Right hindlimb (tissue), 1 donor: ENCODE data around the gene ATL1.

Source experiments
- DNase-seq: peaks from one replicate; pipeline ENCODE4 v3.0.0-alpha.2; 2018

Gene ATL1

DNA sequence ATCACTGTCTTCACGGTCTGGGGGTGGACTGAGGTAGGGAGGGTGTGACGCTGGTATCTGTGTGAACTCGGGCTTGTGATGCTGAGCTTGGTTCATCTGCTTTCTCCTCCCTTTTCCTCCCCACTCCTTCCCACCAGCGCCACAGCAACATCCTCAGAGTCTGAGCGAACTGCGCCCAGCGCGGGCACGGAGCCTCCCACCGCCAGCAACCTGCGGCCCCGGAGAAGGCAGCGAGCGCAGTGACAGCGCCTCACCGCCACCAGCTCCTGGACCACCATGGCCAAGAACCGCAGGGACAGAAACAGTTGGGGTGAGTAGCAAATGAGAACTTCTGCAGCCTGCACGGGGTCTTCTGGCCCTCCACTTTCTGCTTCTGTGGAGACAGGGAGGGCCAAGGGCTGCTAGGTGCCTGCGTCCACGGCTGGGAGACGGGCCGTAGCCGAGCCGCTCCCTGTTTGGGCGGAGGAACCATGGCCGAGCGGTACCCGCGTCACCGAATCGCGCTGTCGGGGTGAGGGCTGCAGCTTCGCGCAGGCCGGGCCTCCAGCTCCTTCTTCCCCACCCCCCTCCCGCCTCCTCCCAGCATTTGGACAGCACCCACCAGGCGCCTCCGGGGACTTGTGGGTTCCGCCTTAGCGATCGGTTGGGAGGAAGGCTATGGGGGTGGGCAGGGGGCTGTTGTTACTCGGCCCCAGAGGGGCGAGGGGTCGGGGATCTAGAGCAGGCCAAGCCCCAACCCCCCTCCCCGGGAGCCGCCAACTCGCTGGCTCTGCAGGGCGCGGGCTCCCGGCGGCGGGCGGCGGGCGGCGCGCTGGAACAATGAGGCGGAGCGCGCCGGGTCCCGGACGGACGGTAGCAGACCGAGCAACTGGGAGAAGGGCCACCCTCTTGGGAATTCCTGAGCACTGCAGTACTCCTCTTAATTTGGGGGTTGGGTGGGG is at the start of gene ATL1:
TSS of gene ATL1 (plus strand) at position 156 of the 941 bp plus-strand sequence. CDS start at position 277, 121 bp downstream.
- DNase-seq: peak; percentile 91

DNA sequence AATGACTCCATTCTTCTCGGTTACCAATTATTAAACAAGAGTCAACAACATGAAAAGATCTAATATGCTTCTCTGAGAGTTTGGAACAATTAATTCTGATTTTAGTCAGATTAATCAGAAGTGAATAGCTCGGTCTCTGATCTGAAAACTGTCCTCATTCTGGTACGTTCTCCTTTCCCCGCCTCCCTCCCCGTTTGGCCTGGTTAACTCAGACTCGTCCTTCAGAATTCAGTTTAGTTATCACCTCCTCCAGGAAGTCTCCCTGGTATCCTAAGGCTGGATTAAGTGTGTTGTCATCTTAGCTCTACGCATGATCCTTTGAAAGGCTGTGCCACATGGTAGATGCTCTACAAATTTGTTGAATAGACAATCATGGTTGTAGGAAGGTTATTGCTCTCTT is 49.8 kb upstream of the ATL1 start:
- DNase-seq: no peak

DNA sequence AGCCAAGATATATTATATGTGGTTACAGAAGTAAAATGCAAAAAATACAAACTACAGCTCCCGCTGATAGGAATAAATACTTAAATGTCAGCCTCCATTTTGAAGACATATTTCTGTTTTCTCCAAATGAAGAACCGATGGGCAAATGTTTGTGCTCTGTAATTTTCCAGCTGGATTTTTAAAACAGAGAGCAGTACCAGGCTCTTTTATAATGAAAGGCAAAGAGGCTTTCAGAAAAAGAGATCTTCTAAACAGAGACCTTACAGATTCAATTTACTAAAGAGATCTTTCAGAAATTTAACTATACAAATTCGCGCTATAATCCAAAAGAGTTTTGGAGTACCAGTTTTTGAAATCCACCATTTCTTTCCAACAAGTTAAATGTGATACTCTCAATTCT is 47.5 kb upstream of the ATL1 start:
- no peak for DNase-seq

DNA sequence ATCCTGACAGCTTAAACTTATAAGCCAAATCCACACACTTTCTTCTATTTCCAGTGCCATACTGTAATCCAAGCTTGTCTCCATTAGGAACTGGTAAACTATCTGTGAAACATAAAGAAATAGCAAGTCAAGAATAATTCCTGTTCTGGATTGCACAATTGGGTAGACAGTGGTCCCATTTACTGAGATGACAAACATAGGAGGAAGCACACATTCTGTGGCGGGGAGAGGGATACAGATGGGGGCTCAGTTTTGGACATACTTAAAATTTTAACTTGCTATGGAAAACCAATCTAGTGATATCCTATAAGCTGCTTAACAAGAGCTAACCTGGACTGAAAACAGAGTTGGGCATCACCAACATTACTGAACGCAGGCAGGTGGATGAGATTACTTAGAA is 43.9 kb upstream of the ATL1 start:
- no peak for DNase-seq

DNA sequence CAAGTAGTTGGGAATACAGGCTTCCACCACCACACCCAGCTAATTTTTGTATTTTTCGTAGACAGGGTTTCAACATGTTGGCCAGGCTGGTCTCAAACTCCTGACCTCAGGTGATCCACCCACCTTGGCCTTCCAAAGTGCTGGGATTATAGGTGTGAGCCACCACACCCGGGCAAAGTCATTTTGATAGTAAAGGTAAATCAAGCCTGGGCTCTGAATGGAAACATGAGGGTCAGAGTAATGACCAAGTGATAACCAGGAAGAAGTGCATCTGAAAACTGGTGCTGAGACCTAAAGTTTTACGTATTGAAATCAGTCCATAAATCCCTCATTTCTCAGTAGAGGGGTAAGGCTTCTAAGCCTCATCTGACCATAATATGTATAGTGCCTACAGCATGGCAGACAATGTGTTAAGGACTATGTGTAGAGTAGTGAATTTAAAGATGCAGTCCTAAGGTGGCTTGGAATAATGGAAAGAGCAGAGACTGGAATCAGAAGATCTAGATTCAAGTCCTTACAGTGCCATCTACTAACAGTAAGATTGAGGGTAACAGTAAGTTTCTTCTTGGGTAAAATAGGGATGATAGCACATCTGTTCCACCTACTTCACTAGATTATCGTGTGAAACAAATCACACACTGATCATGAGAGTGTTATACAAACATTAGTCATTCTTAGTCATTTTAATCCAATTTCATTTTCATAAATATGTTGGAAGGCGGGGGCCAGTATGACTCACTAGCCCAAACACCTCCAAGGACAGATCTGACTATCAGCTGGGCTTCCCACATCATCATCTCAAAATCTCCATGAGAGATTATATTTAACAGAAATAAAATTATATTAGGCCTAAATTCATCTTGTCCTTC is 38.8 kb upstream of the ATL1 start:
- DNase-seq: no peak

DNA sequence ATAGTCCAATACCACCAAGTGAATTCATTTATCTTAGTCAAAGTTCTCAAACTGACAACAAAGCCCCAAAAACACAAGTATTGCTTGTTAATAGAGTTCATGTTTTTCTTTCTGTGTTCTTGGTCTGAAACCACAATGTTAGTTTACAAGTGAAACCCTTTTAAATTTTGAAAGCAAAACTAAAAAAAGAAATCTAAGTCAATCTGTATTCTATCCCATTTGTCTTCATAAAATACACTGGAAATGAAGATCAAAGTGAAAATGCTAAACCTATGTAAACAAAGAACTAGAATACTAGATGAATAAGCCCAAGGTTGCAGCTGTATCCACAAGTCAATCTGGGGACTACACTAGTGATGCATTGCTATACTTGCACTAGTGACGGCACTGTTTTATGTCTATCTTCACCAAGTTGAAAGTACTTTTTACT is 38.0 kb upstream of the ATL1 start:
- DNase-seq: no peak

DNA sequence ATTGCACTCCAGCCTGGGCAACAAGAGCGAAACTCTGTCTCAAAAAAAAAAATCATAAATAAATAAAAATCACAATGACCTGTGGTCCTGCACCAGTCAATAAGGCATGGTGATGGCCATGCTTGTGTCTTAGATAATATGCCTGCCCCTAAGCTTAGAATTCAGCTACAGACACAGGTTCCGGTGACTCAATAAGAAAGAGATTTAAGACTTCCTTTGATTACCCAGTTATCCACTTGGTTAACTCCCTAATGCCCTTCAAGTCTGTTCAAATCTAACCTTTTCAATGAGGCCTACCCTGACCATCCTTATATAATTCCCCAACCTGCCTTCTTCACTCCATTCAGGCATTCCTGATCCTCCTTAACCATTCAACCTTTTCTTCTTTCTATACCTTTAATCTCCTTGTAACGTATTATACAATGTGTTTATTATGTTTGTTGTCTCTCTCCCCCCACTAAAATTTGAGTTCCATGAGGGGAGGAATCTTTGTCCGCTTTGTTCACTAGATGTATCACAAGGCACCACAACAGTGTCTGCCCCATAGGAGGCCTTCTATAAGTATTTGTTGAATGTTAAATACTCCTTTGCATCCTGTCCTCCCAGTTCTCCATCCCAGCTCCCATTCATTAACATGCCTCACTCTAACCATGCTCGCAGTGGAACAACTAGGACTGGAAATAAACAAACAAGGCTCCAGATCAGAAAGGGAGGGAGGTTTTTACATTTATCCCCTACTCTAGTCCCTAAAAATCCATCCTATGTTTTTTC is 36.5 kb upstream of the ATL1 start:
- DNase-seq: no peak

DNA sequence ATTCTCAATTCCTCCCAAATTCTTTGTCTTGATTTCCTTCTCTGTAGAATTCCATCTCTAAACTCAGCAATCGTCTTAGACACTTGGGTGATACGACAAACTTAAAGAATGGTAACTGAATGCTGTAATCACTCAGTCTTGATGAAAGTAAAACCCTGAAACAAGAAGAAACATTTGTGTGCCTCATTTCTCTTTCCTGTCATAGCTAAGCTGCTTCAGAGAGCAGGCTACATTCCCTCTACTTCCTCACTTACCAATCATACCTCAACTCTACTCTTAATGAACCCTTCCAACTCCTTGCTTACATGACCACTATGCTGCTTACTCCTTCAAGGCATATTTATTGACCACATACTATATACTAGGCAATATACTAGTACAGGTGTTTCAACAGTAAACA is 35.9 kb upstream of the ATL1 start:
- no peak for DNase-seq

DNA sequence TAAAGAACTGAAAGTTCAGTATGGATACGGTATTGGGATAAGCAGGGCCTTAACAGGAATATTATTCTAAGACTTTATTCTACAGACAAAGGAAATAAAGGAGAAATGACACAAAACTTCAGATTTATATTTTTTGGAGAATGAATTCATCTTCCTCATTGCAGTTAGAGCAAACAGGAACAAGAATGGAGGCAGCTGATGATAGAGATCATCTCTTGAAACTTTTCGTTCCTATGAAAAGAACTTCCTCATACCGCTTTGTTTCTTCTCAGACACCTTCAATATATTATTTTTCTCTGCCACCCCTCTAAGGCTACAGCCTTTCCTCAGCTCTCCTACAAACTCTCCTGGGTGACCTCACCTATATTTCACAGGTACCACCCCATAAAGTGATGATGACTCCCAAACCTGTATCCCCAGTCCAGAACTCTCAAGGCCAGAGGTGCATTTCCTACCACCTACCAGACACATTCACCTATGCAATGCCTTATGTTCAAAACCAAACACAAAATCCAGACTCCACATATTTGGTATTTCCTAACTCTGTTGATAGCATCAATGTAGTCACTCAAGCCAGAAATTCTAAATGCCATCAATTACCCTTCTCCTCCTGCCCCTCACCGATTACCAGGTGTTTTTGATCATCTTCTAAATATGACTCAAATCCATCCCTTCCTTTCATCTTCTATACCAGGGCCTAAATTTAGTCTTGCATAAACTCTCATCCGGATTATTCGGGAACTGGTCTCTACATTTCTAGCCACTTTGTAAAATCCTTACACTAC is 35.0 kb upstream of the ATL1 start:
- DNase-seq: no peak

DNA sequence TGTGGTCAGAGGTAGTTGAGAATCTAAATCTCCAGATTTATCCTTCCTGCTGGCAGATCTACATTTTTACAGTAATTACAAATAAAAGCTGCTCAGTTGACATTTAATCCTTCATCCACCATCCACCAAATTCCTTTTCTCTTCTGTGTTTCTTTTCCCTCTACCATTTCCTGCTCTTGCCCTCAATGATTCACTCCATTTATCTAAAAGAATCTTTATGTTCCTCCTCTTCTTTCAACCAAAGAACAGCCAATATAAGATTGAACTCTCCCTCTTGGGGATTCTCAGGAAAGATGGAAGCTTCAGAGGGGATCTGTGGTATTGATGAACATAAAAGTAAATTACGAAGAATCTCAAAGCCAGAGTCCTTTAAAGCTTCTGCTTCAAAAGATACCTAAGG is 31.9 kb upstream of the ATL1 start:
- no peak for DNase-seq

DNA sequence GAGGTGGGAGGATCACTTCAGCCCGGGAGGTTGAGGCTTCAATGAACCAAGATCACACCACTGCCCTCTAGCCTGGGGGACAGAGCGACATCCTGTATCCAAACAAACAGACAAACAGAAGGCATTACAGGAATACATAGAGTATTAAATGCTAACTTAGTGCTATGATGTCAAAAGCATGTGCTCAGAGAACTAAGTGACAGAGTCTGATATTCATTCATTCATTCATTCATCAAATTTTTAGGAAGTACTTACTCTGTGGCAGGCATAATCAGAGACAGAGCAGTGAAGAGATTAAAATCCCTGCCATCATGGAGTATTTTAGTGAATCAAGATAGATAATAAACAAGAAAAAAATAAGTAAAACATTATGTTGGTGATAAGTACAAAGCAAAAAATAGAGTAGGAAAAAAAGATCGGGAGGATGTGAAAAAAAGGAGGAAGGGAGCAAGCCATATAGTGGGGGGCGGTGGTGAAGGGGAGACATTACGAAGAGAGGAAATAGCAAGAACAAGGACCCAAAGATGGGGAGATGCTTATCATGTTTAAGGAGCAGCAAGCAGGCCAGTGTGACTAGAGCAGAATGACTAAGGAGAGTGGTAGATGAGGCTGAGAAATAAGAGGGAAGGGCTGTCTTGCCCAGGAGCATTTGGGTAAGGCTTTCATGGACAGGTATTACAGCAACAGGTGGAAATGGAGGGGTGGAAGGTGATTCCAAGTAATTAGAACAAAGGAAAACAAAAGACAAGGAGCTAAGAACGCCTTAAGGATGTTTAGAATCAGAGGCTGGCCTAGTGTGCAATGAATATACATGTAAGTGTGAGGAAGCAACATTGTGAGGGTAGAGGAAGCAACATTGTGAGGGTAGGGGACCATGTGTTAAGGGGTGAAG is 30.4 kb upstream of the ATL1 start:
- DNase-seq: no peak

DNA sequence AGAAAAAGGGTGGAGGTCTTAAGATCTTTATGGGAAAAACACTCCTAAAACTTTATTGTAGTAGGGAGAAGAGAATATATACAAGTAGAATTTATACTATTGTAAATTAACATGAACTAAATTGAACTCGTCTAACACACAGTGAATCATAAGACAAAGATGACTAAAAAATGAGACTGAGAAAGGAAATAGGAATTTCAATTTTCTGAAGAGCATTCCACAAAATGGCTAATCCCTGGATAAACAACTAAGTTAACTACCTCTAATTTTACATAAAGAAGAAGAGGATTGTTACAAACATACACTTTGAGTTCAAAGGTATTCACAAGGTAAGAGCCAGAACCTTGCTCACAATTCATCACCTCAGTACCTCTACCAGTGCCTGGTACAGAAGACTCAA is 29.6 kb upstream of the ATL1 start:
- DNase-seq: no peak

DNA sequence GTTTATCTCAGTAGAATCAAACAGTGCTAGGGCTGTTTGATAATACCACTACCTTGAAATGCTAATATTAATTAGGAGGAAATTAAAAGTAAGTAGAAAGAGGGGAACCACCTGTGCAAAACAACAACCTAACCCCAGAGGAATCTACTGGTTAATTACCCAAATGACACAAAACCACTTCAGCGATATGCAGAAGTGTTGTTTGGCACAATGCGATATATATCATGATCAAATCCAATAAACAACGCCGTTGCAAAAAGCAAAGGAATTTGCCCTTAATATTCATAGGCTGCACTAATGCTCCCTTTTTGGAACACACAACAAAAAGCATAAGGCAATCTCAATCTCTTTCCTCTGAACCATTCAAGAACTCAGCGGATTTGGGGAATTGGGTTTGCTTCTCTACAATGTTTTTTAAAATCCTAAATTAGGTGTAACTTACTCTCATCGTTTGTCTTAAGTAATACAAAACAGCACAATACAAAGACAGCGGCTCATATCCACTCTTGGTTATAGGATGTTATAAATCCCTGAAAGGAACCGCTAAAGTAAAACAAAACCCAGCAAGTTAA is 29.1 kb upstream of the ATL1 start:
- DNase-seq: no peak

DNA sequence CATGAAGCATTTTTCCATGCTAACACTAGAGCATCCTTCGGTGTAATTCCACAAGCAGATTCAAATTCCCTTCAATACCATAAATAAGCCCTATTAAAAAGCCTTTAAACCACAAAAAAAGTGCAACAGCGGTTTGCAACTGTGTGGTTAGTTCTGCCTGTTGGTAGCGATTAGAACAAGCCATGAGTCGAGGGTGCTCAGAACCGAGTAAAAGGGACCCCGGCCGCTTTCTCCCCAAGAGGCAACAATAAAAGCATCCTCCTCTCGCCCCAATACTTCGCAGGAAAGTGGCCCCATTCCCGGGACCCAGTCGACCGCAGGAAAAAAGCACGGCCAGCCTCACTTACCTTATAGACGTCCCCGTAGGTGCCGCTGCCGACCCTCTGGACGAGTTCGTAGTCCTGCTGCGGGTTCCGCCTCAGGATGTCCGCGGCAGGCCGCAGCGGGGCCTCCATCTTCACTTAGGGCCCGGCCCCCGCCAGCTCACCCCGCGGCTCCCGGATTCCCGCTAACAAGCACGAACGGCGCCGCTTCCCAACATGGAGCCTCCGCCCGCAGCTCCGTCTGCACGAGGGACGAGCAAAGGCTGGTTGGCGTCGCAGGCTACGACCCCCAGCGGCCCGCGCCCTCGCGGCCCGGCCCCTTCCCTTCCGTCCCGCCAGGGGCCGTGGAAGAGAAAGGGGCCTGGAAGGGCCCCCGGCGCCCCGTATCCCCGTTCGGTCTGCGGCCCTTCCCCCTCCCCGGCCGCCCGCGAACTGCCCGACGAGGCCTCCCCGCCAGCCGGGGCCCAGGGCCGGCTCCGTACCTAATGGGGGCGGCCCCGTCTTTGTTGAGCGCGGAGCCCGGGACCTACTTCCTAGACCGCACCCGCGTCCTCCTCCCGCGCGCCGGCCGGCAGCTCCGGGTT is 28.1 kb upstream of the ATL1 start:
- DNase-seq: peak; percentile 71

DNA sequence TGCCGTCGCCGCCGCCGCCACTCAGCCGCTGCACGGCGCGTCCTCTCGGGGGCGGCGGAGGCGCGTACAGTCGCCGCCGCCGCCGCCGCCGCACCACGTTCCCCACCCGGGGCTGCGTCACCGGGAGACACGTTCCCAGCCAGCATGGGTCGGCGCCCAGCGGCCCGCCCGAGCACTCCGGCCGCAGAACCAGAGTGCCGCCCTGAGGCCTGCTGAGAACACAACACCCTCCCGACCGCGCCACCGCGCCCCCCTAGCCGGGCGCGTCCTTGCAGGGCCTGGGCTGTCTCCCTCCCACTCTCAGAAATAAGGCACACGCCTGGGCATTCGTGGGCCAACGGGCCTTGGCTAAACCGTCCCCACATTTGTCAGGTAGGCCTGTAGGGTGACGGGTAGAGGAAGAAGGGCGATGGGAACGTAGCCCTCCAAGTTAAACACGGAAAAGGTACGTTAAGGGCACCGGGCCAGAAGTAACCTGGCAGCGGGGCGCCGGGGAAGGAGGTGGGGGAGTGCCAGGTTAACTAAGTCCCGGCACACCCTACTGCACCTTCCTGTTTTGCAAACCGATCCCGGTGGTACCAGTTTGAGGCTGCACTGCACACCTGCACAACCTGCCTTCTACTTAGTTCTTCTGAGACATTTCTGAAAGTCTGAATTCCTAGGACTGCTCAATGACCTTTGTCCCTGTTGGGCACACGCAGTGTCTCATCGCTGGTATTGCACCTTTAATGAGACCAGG is 27.3 kb upstream of the ATL1 start, which contains the start of gene MAP4K5:
TSS of gene MAP4K5 (minus strand) at position 68 of the 739 bp plus-strand sequence. CDS start 520 bp downstream, outside the sequence.
- DNase-seq: peak; percentile 94

DNA sequence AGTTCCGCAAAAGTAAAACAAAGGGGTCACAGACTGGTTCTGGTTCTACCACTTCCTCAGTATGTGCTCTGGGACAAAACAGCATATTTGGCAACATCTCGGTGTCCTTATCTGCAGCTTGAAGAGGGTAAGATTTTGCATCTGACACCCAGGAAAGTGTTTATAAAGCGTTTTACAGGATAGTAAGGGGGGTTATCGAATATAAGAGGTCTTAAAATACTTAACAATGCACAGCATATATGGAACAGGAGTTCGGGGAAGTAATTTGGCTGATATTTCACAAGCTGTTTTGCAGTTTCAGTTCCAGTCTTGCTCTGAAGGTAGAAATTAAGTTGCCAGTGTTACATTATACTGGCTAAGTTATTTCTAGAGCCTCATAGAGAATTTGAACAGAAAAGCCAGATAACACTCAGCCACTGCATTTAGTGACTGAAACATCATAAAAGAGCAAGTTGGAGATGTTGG is 26.7 kb upstream of the ATL1 start:
- DNase-seq: no peak

DNA sequence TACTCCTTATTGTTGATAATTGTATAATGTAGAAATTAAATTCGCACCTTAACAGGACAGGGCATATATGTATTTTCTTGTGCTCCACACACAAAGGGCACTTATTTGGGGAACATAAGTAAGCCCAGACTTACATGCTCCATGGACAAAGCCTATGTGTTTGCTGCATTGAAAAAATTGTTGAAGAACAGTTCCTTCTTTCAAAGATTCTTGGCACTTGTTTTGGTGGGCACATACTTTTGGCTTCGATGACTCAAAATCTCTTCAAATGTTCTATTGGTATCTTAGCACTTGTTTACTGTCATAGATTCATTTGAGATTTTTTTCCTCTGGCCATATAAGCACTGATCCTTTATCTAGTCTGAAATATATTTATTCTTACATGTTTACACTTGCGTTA is 26.1 kb upstream of the ATL1 start:
- no peak for DNase-seq

DNA sequence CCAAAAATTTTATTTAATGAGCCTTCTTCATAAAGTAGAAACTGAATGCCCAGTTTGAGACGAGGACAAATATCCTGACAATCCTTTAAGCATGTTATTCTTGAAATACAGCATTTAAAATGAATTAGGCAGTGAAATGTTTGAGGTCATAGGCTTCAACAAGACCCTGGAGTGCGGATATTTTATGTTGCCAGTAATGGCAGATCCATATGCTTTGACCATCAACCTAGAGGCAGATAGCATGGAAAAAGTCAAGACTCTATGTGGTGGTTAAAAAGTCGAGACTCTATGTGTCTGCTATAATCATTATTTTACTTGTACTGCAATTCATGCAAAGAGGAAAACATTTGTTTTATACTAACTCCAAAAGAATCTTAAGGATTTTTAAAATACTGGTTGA is 25.5 kb upstream of the ATL1 start:
- peak; percentile 47 for DNase-seq

DNA sequence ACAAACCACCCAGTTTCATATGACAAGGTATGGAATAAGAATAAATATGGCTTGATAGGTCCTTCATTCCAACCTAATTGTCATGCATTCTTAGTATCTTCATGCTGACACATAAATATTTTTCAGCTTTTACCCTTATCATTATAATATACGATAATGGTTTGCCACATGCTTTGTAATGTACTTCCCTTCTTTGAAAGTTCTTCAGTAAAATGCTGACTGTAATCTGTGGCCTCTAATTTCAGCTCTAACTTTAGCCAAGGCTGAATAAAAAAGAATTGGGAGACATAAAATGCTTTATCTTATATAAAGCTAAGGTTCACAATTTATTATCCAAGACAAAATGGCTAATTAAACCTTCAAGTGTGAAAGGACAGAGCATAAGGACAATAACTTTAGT is 24.9 kb upstream of the ATL1 start:
- no peak for DNase-seq
